ENCODE results near the gene FOXP2. TPM values are rescaled to one million over a fixed set of nuclear protein-coding genes. Genes with fewer than 3 reads are reported as not detected.
"Not testable (repeated sequence)": the region's sequence is repeated elsewhere in the genome, so short reads cannot be mapped to it uniquely, and the experiment has no call there.

FOXP2 gene
- total RNA-seq, 1 experiment from 2014 or later = 0.17 TPM

DNA sequence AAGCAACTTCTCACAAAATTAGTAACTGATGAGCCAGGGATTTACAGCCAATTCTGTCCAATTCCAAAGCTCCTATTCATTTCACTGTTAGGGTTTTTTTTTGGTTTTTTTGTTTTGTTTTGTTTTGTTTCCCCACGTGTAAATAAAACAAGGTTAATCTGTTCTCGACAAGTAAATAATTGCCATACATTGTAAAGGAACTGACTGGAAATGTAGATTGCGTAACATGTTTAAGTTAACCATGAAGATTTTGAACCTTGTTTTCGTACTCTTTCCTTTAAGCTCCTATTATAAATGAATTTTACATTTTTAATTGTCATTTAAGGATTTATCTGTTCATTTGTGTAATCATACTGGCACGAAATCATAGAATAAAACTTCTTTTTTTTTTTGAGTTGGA is 42.0 kb upstream of the FOXP2 start:
- DNase-seq (ENCODE audit: low spot score) (no peak), ATAC-seq (no peak)
- ChIA-PET POLR2A (no interaction called here), CTCF (no interaction called here)
- no peaks in the 10 kb centered on the region for H3K27me3 Mint-ChIP-seq (ENCODE audit: low read depth)
- H3K4me1 Mint-ChIP-seq = no peaks in the 10 kb centered on the region
- no peaks in the 10 kb centered on the region for H3K9me3 Mint-ChIP-seq
- TF ChIP-seq EMX1 (CRISPR knock-in tag; IDR thresholded peaks at IDR 0.05) (no peak), ESRRA (CRISPR knock-in tag; IDR thresholded peaks at IDR 0.05; ENCODE audit: borderline replicate concordance) (no peak), FOXP4 (CRISPR knock-in tag; IDR thresholded peaks at IDR 0.05) (no peak), KAT7 (CRISPR knock-in tag; IDR thresholded peaks at IDR 0.05; ENCODE audit: borderline replicate concordance) (no peak), GTF2I (CRISPR knock-in tag; conservative IDR thresholded peaks at IDR 0.05) (no peak), IRF2 (CRISPR knock-in tag; IDR thresholded peaks at IDR 0.05; ENCODE audit: borderline replicate concordance, low read depth) (no peak), ZNF423 (CRISPR knock-in tag; IDR thresholded peaks at IDR 0.05) (no peak), NR1H2 (CRISPR knock-in tag; IDR thresholded peaks at IDR 0.05) (no peak), GABPB1 (CRISPR knock-in tag; IDR thresholded peaks at IDR 0.05) (no peak)
- TF ChIP-seq, protein P1, sequence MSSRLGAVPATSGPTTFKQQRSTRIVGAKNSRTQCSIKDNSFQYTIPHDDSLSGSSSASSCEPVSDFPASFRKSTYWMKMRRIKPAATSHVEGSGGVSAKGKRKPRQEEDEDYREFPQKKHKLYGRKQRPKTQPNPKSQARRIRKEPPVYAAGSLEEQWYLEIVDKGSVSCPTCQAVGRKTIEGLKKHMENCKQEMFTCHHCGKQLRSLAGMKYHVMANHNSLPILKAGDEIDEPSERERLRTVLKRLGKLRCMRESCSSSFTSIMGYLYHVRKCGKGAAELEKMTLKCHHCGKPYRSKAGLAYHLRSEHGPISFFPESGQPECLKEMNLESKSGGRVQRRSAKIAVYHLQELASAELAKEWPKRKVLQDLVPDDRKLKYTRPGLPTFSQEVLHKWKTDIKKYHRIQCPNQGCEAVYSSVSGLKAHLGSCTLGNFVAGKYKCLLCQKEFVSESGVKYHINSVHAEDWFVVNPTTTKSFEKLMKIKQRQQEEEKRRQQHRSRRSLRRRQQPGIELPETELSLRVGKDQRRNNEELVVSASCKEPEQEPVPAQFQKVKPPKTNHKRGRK (CRISPR knock-in tag; IDR thresholded peaks at IDR 0.05; ENCODE audit: borderline replicate concordance) = no peak
- TF ChIP-seq, protein P2, sequence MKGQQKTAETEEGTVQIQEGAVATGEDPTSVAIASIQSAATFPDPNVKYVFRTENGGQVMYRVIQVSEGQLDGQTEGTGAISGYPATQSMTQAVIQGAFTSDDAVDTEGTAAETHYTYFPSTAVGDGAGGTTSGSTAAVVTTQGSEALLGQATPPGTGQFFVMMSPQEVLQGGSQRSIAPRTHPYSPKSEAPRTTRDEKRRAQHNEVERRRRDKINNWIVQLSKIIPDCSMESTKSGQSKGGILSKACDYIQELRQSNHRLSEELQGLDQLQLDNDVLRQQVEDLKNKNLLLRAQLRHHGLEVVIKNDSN (CRISPR knock-in tag; IDR thresholded peaks at IDR 0.05) = no peak
- TF ChIP-seq, protein P3, sequence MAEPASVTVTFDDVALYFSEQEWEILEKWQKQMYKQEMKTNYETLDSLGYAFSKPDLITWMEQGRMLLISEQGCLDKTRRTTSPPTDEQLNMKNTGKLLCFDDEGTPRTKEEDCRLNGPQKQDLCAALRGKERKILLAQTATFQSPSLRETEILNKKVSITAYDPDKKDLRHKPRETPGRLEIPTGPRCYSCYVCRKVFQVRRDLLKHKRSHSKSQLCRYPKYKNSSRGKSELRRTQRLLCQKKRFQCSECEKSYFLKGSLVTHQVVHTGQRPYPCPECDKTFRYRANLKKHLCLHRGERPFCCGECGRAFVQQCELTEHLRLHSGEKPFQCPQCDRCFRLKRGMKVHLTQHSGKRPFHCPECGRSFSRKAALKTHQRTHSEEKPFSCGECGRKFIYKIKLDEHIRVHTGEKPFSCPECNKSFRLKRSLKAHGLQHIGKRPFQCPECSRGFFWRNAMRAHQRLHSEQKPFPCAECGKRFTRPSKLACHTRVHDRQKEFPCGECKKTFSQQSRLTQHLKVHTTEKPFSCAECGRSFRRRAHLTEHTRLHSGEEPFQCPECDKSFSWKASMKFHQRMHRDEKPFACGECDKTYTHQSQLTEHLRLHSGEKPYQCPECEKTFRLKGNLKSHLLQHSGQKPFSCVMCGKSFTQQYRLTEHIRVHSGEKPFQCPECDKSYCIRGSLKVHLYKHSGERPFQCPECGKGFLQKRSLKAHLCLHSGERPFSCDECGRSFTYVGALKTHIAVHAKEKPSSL (CRISPR knock-in tag; conservative IDR thresholded peaks at IDR 0.05) = no peak
- TF ChIP-seq, protein P4, sequence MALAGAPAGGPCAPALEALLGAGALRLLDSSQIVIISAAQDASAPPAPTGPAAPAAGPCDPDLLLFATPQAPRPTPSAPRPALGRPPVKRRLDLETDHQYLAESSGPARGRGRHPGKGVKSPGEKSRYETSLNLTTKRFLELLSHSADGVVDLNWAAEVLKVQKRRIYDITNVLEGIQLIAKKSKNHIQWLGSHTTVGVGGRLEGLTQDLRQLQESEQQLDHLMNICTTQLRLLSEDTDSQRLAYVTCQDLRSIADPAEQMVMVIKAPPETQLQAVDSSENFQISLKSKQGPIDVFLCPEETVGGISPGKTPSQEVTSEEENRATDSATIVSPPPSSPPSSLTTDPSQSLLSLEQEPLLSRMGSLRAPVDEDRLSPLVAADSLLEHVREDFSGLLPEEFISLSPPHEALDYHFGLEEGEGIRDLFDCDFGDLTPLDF (CRISPR knock-in tag; IDR thresholded peaks at IDR 0.05) = no peak
- H3K4me3 Mint-ChIP-seq = no peak overlapping the region
- no peak overlapping the region for H3K27ac Mint-ChIP-seq
- no peaks in the 10 kb centered on the region for H3K36me3 Mint-ChIP-seq

GRCh38 chr7:114375907-114376306 is 38.7 kb upstream of the FOXP2 start:
- TF ChIP-seq NFYB (CRISPR knock-in tag; conservative IDR thresholded peaks at IDR 0.05; ENCODE audit: low read depth) = no peak
- no peak for DNase-seq (ENCODE audit: low spot score)
- ATAC-seq = no peak
- no peak overlapping the region for H3K4me3 Mint-ChIP-seq
- no peaks in the 10 kb centered on the region for H3K4me1 Mint-ChIP-seq
- peaks cover 3% of the 10 kb centered on the region; the same call in 1 of the 2 replicates for H3K36me3 Mint-ChIP-seq
- POLR2A ChIA-PET = no interaction called here
- H3K27ac Mint-ChIP-seq = no peak overlapping the region
- no peaks in the 10 kb centered on the region for H3K27me3 Mint-ChIP-seq (ENCODE audit: low read depth)
- H3K9me3 Mint-ChIP-seq = peaks cover 7% of the 10 kb centered on the region
- CTCF ChIA-PET = no interaction called here

- CTCF ChIA-PET; H3K9me3 Mint-ChIP-seq; H3K27ac Mint-ChIP-seq; POLR2A ChIA-PET; H3K4me3 Mint-ChIP-seq; H3K36me3 Mint-ChIP-seq; DNase-seq (ENCODE audit: low spot score); H3K4me1 Mint-ChIP-seq; ATAC-seq; H3K27me3 Mint-ChIP-seq (ENCODE audit: low read depth): not testable (repeated sequence)
Measured at GRCh38 chr7:114383946-114384345, 30.7 kb upstream of the FOXP2 start.

GRCh38 chr7:114384346-114384745 is 30.3 kb upstream of the FOXP2 start:
- H3K27ac Mint-ChIP-seq; CTCF ChIA-PET; H3K4me1 Mint-ChIP-seq; POLR2A ChIA-PET; H3K36me3 Mint-ChIP-seq; H3K9me3 Mint-ChIP-seq; H3K4me3 Mint-ChIP-seq; H3K27me3 Mint-ChIP-seq (ENCODE audit: low read depth); DNase-seq (ENCODE audit: low spot score); ATAC-seq: not testable (repeated sequence)

Measured in WTC11 (cell line).